ENCODE data around the gene LTB.

The LTB gene

GRCh38 chr6:31578184-31579118 lies 3.8 kb downstream of the LTB start:
- in situ Hi-C loops (cut with HindIII; ENCODE audit: low pct_ligation_motif_present, low pct_unique_long_range_greater_than_20kb, low sequenced_read_pairs) = no loop called here
- no peak for DNase-seq

- in situ Hi-C loops (cut with HindIII; ENCODE audit: low pct_ligation_motif_present, low pct_unique_long_range_greater_than_20kb, low sequenced_read_pairs) = no loop called here
- DNase-seq = no peak
Measured at GRCh38 chr6:31577579-31577966, 4.7 kb downstream of the LTB start.

GRCh38 chr6:31576897-31577578 lies 5.2 kb downstream of the LTB start:
- DNase-seq = no peak
- in situ Hi-C loops (cut with HindIII; ENCODE audit: low pct_ligation_motif_present, low pct_unique_long_range_greater_than_20kb, low sequenced_read_pairs) = no loop called here

- DNase-seq = no peak
- in situ Hi-C loops (cut with HindIII; ENCODE audit: low pct_ligation_motif_present, low pct_unique_long_range_greater_than_20kb, low sequenced_read_pairs) = no loop called here
Measured at GRCh38 chr6:31575952-31576685, 6.1 kb downstream of the LTB start.

- no peak for DNase-seq
- in situ Hi-C loops (cut with HindIII; ENCODE audit: low pct_ligation_motif_present, low pct_unique_long_range_greater_than_20kb, low sequenced_read_pairs) = no loop called here
Measured at GRCh38 chr6:31575335-31575901, 6.8 kb downstream of the LTB start, which contains the start of gene TNF. TSS of gene TNF (plus strand) at chr6:31575565. CDS start at chr6:31575742, 177 bp downstream.

- in situ Hi-C loops (cut with HindIII; ENCODE audit: low pct_ligation_motif_present, low pct_unique_long_range_greater_than_20kb, low sequenced_read_pairs) = no loop called here
- DNase-seq = no peak
Measured at GRCh38 chr6:31574106-31575061, 7.8 kb downstream of the LTB start.

- in situ Hi-C loops (cut with HindIII; ENCODE audit: low pct_ligation_motif_present, low pct_unique_long_range_greater_than_20kb, low sequenced_read_pairs) = no loop called here
- no peak for DNase-seq
Measured at GRCh38 chr6:31573239-31574105, 8.8 kb downstream of the LTB start.

- DNase-seq = no peak
- in situ Hi-C loops (cut with HindIII; ENCODE audit: low pct_ligation_motif_present, low pct_unique_long_range_greater_than_20kb, low sequenced_read_pairs) = no loop called here
Measured at GRCh38 chr6:31572041-31572911, 9.9 kb downstream of the LTB start, which contains the start of gene LTA. TSS of gene LTA (plus strand) at chr6:31572289. CDS start at chr6:31572743, 454 bp downstream.

GRCh38 chr6:31569861-31570536 lies 12.2 kb downstream of the LTB start:
- no peak for DNase-seq
- in situ Hi-C loops (cut with HindIII; ENCODE audit: low pct_ligation_motif_present, low pct_unique_long_range_greater_than_20kb, low sequenced_read_pairs) = no loop called here

- in situ Hi-C loops (cut with HindIII; ENCODE audit: low pct_ligation_motif_present, low pct_unique_long_range_greater_than_20kb, low sequenced_read_pairs) = no loop called here
- no peak for DNase-seq
Measured at GRCh38 chr6:31568537-31568961, 13.7 kb downstream of the LTB start.

- in situ Hi-C loops (cut with HindIII; ENCODE audit: low pct_ligation_motif_present, low pct_unique_long_range_greater_than_20kb, low sequenced_read_pairs) = no loop called here
Measured at GRCh38 chr6:31567531-31568370, 14.5 kb downstream of the LTB start.

GRCh38 chr6:31560697-31561058 lies 21.5 kb downstream of the LTB start:
- DNase-seq = no peak
- in situ Hi-C loops (cut with HindIII; ENCODE audit: low pct_ligation_motif_present, low pct_unique_long_range_greater_than_20kb, low sequenced_read_pairs) = no loop called here

More at GRCh38 chr6:31567531-31568370, 14.5 kb downstream of the LTB start:
- DNase-seq = no peak

GRCh38 chr6:31559958-31560696 lies 22.1 kb downstream of the LTB start:
- in situ Hi-C loops (cut with HindIII; ENCODE audit: low pct_ligation_motif_present, low pct_unique_long_range_greater_than_20kb, low sequenced_read_pairs) = no loop called here
- peak; percentile 81 for DNase-seq

- no peak for DNase-seq
- in situ Hi-C loops (cut with HindIII; ENCODE audit: low pct_ligation_motif_present, low pct_unique_long_range_greater_than_20kb, low sequenced_read_pairs) = no loop called here
Measured at GRCh38 chr6:31559606-31559957, 22.6 kb downstream of the LTB start.
